Neural progenitor cell (in vitro differentiated cells): ENCODE results near the gene ZNF423. TPM values are rescaled to one million over a fixed set of nuclear protein-coding genes. Genes with fewer than 3 reads are reported as not detected.
A peak's percentile ranks its signal among the peaks of the same experiment; 100 is the strongest.

Experiments used
- DNase-seq: peaks from one replicate; pipeline ENCODE4 v3.0.0-alpha.2; 2016; ENCODE audit warnings: low spot score
- H2AFZ ChIP-seq: fragments of 200-600 bp; sonication (generic); replicated peaks from 2 replicates; pipeline ENCODE4 v1.6.1; 2016; ENCODE audit warnings: antibody characterized with exemption
- H3F3A ChIP-seq: fragments of 200-600 bp; sonication (generic); 2 replicates; pipeline ENCODE4 v1.6.1; 2016; ENCODE audit warnings: antibody characterized with exemption, low read depth
- H3K27ac ChIP-seq: fragments of 200-600 bp; sonication (generic); 2 replicates; pipeline ENCODE4 v1.5.1; 2016; ENCODE audit warnings: mild to moderate bottlenecking
- H3K27me3 ChIP-seq: fragments of 200-600 bp; sonication (generic); 2 replicates; pipeline ENCODE4 v1.6.1; 2016; ENCODE audit warnings: mild to moderate bottlenecking, moderate library complexity
- H3K36me3 ChIP-seq: fragments of 200-600 bp; sonication (generic); 2 replicates; pipeline ENCODE4 v1.5.1; 2016
- H3K4me1 ChIP-seq: fragments of 200-600 bp; sonication (generic); 2 replicates; pipeline ENCODE4 v1.6.1; 2016; ENCODE audit warnings: mixed run types
- H3K4me2 ChIP-seq: fragments of 200-600 bp; sonication (generic); 2 replicates; pipeline ENCODE4 v1.6.1; 2016
- H3K4me3 ChIP-seq: fragments of 200-600 bp; sonication (generic); 2 replicates; pipeline ENCODE4 v1.5.1; 2016
- H3K79me2 ChIP-seq: fragments of 200-600 bp; sonication (generic); 2 replicates; pipeline ENCODE4 v1.6.1; 2016; ENCODE audit warnings: low read depth
- H3K9ac ChIP-seq: fragments of 200-600 bp; sonication (generic); 2 replicates; pipeline ENCODE4 v1.6.1; 2016
- H3K9me3 ChIP-seq: fragments of 200-600 bp; sonication (generic); 2 replicates; pipeline ENCODE4 v1.5.1; 2016; ENCODE audit warnings: low read depth
- H4K20me1 ChIP-seq: fragments of 200-600 bp; sonication (generic); 2 replicates; pipeline ENCODE4 v1.6.1; 2016; ENCODE audit warnings: low read depth
- H3K27ac Mint-ChIP-seq: 3 replicates; pipeline ENCODE4 v1.8.0; 2021; ENCODE audit warnings: mixed read lengths
- H3K27me3 Mint-ChIP-seq: 2 replicates; pipeline ENCODE4 v1.8.0; 2022; ENCODE audit warnings: low read depth, mild to moderate bottlenecking, inconsistent platforms, moderate library complexity, mixed read lengths; ENCODE audit not compliant: insufficient read depth
- H3K36me3 Mint-ChIP-seq: 3 replicates; pipeline ENCODE4 v1.8.0; 2021; ENCODE audit warnings: mixed read lengths
- H3K4me1 Mint-ChIP-seq: 3 replicates; pipeline ENCODE4 v1.8.0; 2021; ENCODE audit warnings: mixed read lengths
- H3K4me3 Mint-ChIP-seq: 3 replicates; pipeline ENCODE4 v1.8.0; 2021; ENCODE audit warnings: mild to moderate bottlenecking, moderate library complexity, mixed read lengths
- H3K9me3 Mint-ChIP-seq: 3 replicates; pipeline ENCODE4 v1.8.0; 2020; ENCODE audit warnings: mixed read lengths
- CTCF ChIP-seq: fragments of 200-600 bp; sonication (generic); IDR thresholded peaks from 2 replicates; pipeline ENCODE4 v1.5.1; 2017; ENCODE audit warnings: antibody characterized with exemption, mild to moderate bottlenecking
- EZH2 ChIP-seq: fragments of 200-600 bp; sonication (generic); IDR thresholded peaks from 2 replicates; pipeline ENCODE4 v1.6.1; 2017; ENCODE audit warnings: antibody characterized with exemption, mild to moderate bottlenecking, moderate library complexity
- EZH2phosphoT487 ChIP-seq: fragments of 200-600 bp; sonication (generic); IDR thresholded peaks from 2 replicates; pipeline ENCODE4 v1.6.1; 2017; ENCODE audit warnings: antibody characterized with exemption
- total RNA-seq: library from RNA; depleted of rRNA; stranded (reverse); fragments of >200 nt; gene quantifications from 2 replicates; pipeline ENCODE4 v1.2.3, GENCODE V29; 2015; ENCODE audit warnings: low replicate concordance

ZNF423 gene
- total RNA-seq, 1 donor from 2014 or later = 21.9 TPM

GRCh38 chr16:49497466-49497865 lies 358.4 kb downstream of the ZNF423 start:
- TF ChIP-seq CTCF (no peak), EZH2phosphoT487 (no peak), EZH2 (no peak)
- peak overlapping the region; percentile 60 for H3K27ac Mint-ChIP-seq
- H3K27me3 ChIP-seq = no peaks in the 10 kb centered on the region
- H3K4me1 ChIP-seq = peaks cover under 1% of the 10 kb centered on the region
- H3K4me3 ChIP-seq = no peak overlapping the region
- H3K9ac ChIP-seq = no peak overlapping the region
- H4K20me1 ChIP-seq = peaks cover 5% of the 10 kb centered on the region
- no peak overlapping the region for H3K27ac ChIP-seq
- H3K9me3 ChIP-seq = no peaks in the 10 kb centered on the region
- no peak overlapping the region for H3K4me3 Mint-ChIP-seq
- H3F3A ChIP-seq = no peaks in the 10 kb centered on the region
- H3K36me3 Mint-ChIP-seq = peaks cover 36% of the 10 kb centered on the region
- no peak for DNase-seq
- H3K9me3 Mint-ChIP-seq = no peaks in the 10 kb centered on the region
- peaks cover 11% of the 10 kb centered on the region for H3K4me1 Mint-ChIP-seq
- H3K79me2 ChIP-seq = no peaks in the 10 kb centered on the region
- H3K27me3 Mint-ChIP-seq = peaks cover 6% of the 10 kb centered on the region
- no peaks in the 10 kb centered on the region for H3K36me3 ChIP-seq
- H3K4me2 ChIP-seq = no peak overlapping the region
- H2AFZ ChIP-seq = no peak overlapping the region

GRCh38 chr16:49496656-49497055 lies 359.3 kb downstream of the ZNF423 start:
- TF ChIP-seq EZH2phosphoT487 (no peak), CTCF (no peak), EZH2 (no peak)
- Histone ChIP-seq H3K36me3 (no peaks in the 10 kb centered on the region), H3K27ac (no peak overlapping the region), H3K79me2 (no peaks in the 10 kb centered on the region), H2AFZ (no peak overlapping the region), H3K9ac (no peak overlapping the region), H3K9me3 (no peaks in the 10 kb centered on the region), H4K20me1 (peaks cover 10% of the 10 kb centered on the region), H3F3A (peaks cover 4% of the 10 kb centered on the region), H3K4me1 (peaks cover 8% of the 10 kb centered on the region), H3K27me3 (no peaks in the 10 kb centered on the region), H3K4me2 (no peak overlapping the region), H3K4me3 (no peak overlapping the region)
- Mint-ChIP-seq H3K4me3 (no peak overlapping the region), H3K9me3 (no peaks in the 10 kb centered on the region), H3K27me3 (peaks cover 6% of the 10 kb centered on the region), H3K4me1 (peaks cover 16% of the 10 kb centered on the region), H3K27ac (no peak overlapping the region), H3K36me3 (peaks cover 33% of the 10 kb centered on the region)
- no peak for DNase-seq

- Histone ChIP-seq H3K9ac (no peak overlapping the region), H4K20me1 (peaks cover 16% of the 10 kb centered on the region), H3K4me3 (no peak overlapping the region), H3K4me1 (peaks cover 16% of the 10 kb centered on the region), H3K36me3 (no peaks in the 10 kb centered on the region), H2AFZ (no peak overlapping the region), H3K4me2 (no peak overlapping the region), H3K27me3 (no peaks in the 10 kb centered on the region), H3K9me3 (no peaks in the 10 kb centered on the region), H3K79me2 (no peaks in the 10 kb centered on the region), H3F3A (peaks cover 11% of the 10 kb centered on the region), H3K27ac (no peak overlapping the region)
- Mint-ChIP-seq H3K27ac (no peak overlapping the region), H3K4me3 (no peak overlapping the region), H3K27me3 (peaks cover 6% of the 10 kb centered on the region), H3K36me3 (peaks cover 30% of the 10 kb centered on the region), H3K9me3 (no peaks in the 10 kb centered on the region), H3K4me1 (peaks cover 25% of the 10 kb centered on the region)
- no peak for TF ChIP-seq EZH2phosphoT487
- TF ChIP-seq EZH2 = no peak
- TF ChIP-seq CTCF = no peak
- DNase-seq = no peak
These were observed 360.1 kb downstream of the ZNF423 start for GRCh38 chr16:49495596-49496355.
